ENCODE measurements around the gene ACBD4.

Gene ACBD4

DNA sequence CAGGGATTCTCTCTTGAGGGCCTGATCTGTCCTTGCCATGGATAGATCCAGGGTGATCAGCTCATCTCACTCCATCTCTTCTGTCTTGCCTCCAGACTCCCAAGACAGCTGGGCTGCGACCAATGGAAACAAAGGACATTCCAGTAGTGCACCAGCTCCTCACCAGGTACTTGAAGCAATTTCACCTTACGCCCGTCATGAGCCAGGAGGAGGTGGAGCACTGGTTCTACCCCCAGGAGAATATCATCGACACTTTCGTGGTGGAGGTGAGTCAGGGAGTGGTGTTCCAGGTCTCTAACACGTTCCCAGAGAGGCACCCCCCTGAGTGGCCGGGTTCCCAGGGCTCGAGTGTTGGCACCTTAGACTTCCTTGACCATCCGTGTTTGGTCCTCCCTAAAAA, 32.6 kb upstream of the ACBD4 start:
- no peak for DNase-seq
- in situ Hi-C loops (cut with HindIII; ENCODE audit: low pct_ligation_motif_present, low pct_unique_long_range_greater_than_20kb, low sequenced_read_pairs): no loop called here

GRCh38 chr17:45103269-45103795, 32.2 kb upstream of the ACBD4 start:
- no peak for DNase-seq
- in situ Hi-C loops (cut with HindIII; ENCODE audit: low pct_ligation_motif_present, low pct_unique_long_range_greater_than_20kb, low sequenced_read_pairs): no loop called here

GRCh38 chr17:45104029-45104428, 31.5 kb upstream of the ACBD4 start:
- DNase-seq: no peak
- in situ Hi-C loops (cut with HindIII; ENCODE audit: low pct_ligation_motif_present, low pct_unique_long_range_greater_than_20kb, low sequenced_read_pairs): no loop called here

DNA sequence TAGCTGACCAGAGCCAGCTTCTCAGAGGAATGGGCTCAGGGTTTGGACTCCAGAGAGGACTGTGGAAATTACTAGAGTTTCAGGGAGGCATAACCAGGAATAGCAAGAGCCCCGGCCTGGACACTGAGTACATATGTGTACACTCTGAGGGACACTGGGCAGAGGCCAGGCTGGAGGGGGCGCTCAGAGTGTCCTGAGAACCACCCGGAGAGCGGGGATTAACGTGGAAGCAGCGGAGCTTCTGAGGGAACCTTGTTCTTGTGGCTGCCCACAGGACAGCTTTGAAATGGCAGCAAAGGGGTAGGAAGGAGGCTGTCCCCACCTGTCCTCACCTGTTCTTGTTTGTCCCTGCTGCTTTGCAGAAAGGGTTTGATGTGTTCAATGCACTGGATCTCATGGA, 31.0 kb upstream of the ACBD4 start:
- in situ Hi-C loops (cut with HindIII; ENCODE audit: low pct_ligation_motif_present, low pct_unique_long_range_greater_than_20kb, low sequenced_read_pairs): no loop called here

GRCh38 chr17:45104907-45105624, 30.4 kb upstream of the ACBD4 start:
- in situ Hi-C loops (cut with HindIII; ENCODE audit: low pct_ligation_motif_present, low pct_unique_long_range_greater_than_20kb, low sequenced_read_pairs): no loop called here
- DNase-seq: no peak

More for the DNA sequence above, 31.0 kb upstream of the ACBD4 start:
- DNase-seq: no peak

- no peak for DNase-seq
- in situ Hi-C loops (cut with HindIII; ENCODE audit: low pct_ligation_motif_present, low pct_unique_long_range_greater_than_20kb, low sequenced_read_pairs): no loop called here
These were observed 29.4 kb upstream of the ACBD4 start for GRCh38 chr17:45106096-45106495.

- DNase-seq: no peak
- in situ Hi-C loops (cut with HindIII; ENCODE audit: low pct_ligation_motif_present, low pct_unique_long_range_greater_than_20kb, low sequenced_read_pairs): no loop called here
These were observed 28.9 kb upstream of the ACBD4 start for GRCh38 chr17:45106582-45106981.

DNA sequence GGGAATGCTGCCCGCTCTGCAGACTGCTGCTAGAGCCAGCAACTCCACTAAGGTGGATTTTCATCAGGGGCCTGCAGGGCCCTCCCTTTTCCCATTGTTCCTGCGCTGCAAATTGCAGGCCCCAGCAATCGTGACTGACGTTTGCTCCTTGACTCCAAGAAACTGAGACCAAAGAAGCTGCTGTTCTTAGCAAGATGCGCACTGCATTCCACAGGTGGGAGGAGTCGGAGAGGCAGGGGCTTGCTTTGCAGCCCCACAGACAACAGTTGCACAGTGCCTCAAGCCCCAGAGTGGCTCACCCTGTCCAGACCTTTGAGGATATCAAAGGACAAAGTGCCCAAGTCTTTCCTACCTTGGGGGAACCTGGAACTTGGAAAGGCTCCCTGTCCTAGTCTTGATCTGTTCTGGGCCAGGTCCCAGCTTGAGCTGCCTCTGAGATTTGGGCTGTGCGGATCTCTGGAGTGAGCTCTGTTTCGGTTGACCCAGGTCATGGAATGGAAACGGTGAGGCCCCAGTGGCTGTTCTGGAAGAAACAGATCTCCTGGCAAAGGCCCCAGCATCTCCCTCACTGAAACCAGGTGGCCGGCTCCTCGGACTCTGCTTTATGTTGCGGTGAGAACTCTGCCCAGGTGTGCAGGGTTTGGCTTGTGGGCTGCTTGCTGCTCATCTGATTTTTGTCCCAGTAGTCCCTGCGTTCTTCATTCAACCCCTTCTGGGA, 28.0 kb upstream of the ACBD4 start:
- in situ Hi-C loops (cut with HindIII; ENCODE audit: low pct_ligation_motif_present, low pct_unique_long_range_greater_than_20kb, low sequenced_read_pairs): no loop called here
- DNase-seq: no peak

DNA sequence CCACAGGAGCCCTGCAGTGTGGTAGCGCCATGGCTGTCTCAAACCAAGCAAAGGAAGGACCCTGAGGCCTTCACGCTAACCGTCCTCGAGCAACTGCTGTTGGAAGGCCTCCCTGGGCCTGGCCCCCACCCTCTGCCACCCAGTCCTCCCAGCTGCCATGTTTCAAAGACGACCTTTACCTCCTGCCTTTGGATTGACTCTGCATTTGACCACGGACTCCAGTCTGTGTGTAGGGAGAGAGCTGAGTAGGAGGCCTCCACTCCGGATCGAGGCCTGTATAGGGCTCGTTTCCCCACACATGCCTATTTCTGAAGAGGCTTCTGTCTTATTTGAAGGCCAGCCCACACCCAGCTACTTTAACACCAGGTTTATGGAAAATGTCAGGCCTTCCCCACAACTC, 27.4 kb upstream of the ACBD4 start:
- DNase-seq: no peak
- in situ Hi-C loops (cut with HindIII; ENCODE audit: low pct_ligation_motif_present, low pct_unique_long_range_greater_than_20kb, low sequenced_read_pairs): no loop called here

GRCh38 chr17:45108595-45109521, 26.6 kb upstream of the ACBD4 start:
- peak; percentile 22 for DNase-seq
- in situ Hi-C loops (cut with HindIII; ENCODE audit: low pct_ligation_motif_present, low pct_unique_long_range_greater_than_20kb, low sequenced_read_pairs): no loop called here

- in situ Hi-C loops (cut with HindIII; ENCODE audit: low pct_ligation_motif_present, low pct_unique_long_range_greater_than_20kb, low sequenced_read_pairs): no loop called here
- no peak for DNase-seq
These were observed 24.5 kb upstream of the ACBD4 start for GRCh38 chr17:45110676-45111611.

DNA sequence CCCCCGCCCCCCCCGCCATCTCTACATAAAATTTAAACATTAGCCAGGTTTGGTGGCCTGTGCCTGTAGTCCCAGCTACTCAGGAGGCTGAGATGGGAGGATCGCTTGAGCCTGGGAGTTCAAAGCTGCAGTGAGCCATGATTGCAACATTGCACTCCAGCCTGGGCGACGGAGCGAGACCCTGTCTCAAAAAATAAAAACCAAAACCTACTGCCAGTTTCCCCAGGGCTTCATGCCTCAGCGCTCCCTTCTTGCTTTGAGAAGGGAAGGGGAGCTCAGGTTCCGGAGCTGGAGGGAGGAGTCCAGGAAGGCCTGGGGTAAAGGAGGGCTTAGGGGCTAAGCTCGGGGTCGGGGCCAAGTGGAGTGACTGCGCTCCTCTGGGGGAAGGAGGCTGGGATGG, 23.6 kb upstream of the ACBD4 start:
- DNase-seq: peak; percentile 32
- in situ Hi-C loops (cut with HindIII; ENCODE audit: low pct_ligation_motif_present, low pct_unique_long_range_greater_than_20kb, low sequenced_read_pairs): no loop called here

DNA sequence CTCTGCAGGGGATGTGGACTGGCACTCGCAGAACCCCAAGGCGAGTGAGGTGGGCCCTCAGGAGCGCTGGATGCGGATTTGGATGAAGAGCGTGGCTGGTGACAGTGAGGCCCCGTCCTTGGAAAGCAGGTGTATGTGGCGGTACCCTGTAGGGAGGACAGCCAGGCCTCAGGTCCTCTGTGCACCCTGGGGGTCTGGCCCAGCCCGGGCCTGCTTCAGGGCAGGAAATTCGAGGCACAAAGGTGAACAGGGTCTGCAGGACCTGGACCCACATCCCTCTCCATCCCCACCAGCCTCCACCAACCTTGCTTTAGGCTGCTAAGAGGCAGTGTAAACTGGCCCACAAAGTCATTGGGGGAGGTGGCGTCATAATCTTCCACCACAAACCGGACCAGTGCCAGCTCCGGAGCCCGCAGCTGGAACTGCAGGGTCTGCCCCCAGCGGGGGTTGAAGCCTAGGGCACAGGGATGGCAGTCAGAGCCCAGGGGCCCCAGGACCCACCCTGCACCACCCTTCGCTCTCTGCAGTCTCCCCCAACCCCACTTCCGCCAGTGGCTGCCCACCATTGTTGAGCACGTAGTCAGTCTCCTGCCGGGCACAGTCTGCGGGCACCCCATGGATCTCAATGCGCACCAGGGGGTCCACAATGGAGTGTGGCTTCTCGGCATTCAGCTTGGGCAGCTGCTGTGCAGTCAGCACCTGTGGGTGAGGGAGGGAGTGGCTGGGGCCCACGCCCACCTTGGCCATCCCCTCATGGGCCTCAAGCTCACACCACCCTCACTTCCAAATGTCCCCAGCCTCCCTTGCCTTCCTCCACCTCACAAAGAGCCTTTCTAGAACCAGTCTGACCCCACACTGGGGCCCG, 22.7 kb upstream of the ACBD4 start:
- DNase-seq: no peak
- in situ Hi-C loops (cut with HindIII; ENCODE audit: low pct_ligation_motif_present, low pct_unique_long_range_greater_than_20kb, low sequenced_read_pairs): no loop called here

DNA sequence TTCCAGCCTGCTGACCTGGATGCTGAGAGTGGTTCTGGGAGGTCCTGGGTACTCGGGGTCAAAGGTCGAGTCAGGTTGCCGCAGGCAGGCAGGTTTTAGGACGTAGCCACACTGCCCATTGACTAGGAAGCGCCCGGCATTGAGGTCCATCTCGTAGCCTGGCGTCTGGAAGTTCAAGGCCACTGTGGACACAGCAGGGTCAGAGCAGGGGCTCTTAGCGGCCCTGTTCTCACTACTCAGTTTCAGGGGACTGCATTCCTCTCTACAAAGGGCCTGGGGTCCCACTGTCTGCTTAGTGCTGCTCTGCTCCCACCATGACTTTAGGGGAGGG, 22.1 kb upstream of the ACBD4 start:
- no peak for DNase-seq
- in situ Hi-C loops (cut with HindIII; ENCODE audit: low pct_ligation_motif_present, low pct_unique_long_range_greater_than_20kb, low sequenced_read_pairs): no loop called here

DNA sequence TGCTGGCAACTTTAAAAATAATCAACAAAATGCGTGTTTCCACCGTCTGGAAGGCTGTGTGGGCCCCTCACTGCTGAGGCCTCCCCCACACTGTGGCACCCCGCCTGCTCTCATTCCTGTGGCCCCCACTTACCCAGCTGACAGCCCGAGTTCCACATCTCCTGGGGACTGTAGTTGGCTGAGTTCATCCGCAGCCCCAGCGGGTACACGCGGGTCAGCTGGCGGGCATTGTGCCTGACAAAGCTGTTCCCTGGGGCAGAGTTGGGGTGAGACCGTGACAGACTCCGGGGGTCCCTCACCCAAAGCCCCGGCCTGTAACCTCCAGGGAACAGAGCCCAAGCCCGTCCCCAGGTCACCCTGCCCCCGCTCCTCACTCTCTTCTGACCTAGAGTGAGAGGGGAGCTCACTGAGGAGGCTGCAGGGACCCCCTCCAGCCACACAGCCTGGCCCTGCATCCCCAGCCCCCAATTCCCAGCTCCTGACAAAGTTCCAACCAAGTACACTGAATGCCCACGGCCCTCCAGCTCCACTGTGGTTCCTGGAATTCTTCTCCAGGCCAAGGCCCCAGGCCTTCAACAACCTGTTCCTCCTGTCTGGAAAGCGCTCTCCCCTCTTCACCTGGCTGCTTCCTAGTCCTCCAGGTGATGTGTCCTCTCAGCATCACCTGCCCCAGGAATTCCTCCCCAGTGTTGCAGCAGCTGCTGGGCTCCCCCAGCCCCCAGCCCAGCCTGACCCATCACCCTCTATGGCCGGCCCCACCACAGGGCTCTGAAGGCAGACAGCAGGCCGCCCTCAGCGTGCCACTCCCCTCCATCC, 21.2 kb upstream of the ACBD4 start:
- no peak for DNase-seq
- in situ Hi-C loops (cut with HindIII; ENCODE audit: low pct_ligation_motif_present, low pct_unique_long_range_greater_than_20kb, low sequenced_read_pairs): no loop called here

DNA sequence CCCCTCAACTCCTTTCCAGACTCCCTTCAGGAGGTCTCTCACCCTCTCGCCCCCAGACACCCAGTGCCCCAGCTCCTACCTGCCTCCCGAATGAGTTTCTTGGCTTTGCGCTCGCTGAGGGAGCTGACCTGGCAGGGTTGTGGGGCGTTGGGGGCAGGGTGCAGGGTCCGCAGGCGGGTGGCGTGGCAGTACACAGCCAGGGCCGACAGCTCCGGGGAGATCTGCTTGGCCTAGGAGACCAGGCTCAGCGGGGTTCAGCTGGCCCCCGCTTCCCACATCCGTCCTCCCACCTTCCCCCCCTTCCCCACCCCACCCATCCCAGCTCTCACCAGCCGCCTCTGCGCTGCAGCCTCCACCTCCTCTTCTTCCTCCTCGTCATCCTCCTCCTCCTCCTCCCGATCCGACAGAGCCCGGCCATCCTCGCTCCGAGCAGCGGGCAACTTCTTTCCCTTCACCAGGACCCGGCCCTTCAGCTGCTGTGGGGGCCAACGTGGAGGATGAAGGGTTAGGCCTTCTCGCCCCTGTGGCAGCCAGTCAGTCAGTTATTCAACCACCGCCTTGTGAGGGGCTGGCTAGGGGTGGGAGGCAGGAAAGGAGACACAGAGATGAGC, 20.4 kb upstream of the ACBD4 start:
- in situ Hi-C loops (cut with HindIII; ENCODE audit: low pct_ligation_motif_present, low pct_unique_long_range_greater_than_20kb, low sequenced_read_pairs): no loop called here
- no peak for DNase-seq
